ENCODE measurements around the gene LAMA2. TPM values are rescaled to one million over a fixed set of nuclear protein-coding genes. Genes with fewer than 3 reads are reported as not detected.

LAMA2 gene
- total RNA-seq, 1 donor: 9.4 TPM

GRCh38 chr6:128979071-128979470 is 96.1 kb downstream of the LAMA2 start:
- Histone ChIP-seq H3K9me3 (ENCODE audit: low read depth, low read length) (no peaks in the 10 kb centered on the region), H3K27me3 (ENCODE audit: insufficient read depth, low read length) (no peaks in the 10 kb centered on the region), H2AFZ (ENCODE audit: low read length) (no peak overlapping the region), H3K36me3 (ENCODE audit: insufficient read depth, low read length) (no peaks in the 10 kb centered on the region), H3K79me2 (ENCODE audit: insufficient read depth, low read length) (no peaks in the 10 kb centered on the region), H3K4me1 (ENCODE audit: insufficient read depth, low read length) (no peaks in the 10 kb centered on the region), H3K4me3 (ENCODE audit: insufficient read depth, low read length) (no peak overlapping the region), H3K27ac (ENCODE audit: low read depth, low read length) (no peak overlapping the region), H3K4me2 (ENCODE audit: insufficient read depth, low read length) (no peak overlapping the region), H4K20me1 (ENCODE audit: insufficient read depth, low read length) (no peaks in the 10 kb centered on the region)
- no peak for TF ChIP-seq CTCF (IDR thresholded peaks at IDR 0.05; ENCODE audit: extremely low read depth, low read depth, low read length)
- DNase-seq (ENCODE audit: insufficient read length, low spot score, missing footprints): no peak

GRCh38 chr6:128981716-128982115 is 98.8 kb downstream of the LAMA2 start:
- H2AFZ ChIP-seq (ENCODE audit: low read length): no peak overlapping the region
- no peaks in the 10 kb centered on the region for H3K36me3 ChIP-seq (ENCODE audit: insufficient read depth, low read length)
- no peak for DNase-seq (ENCODE audit: insufficient read length, low spot score, missing footprints)
- no peak overlapping the region for H3K27ac ChIP-seq (ENCODE audit: low read depth, low read length)
- no peaks in the 10 kb centered on the region for H4K20me1 ChIP-seq (ENCODE audit: insufficient read depth, low read length)
- H3K9me3 ChIP-seq (ENCODE audit: low read depth, low read length): no peaks in the 10 kb centered on the region
- no peak for TF ChIP-seq CTCF (IDR thresholded peaks at IDR 0.05; ENCODE audit: extremely low read depth, low read depth, low read length)
- no peaks in the 10 kb centered on the region for H3K27me3 ChIP-seq (ENCODE audit: insufficient read depth, low read length)
- H3K4me3 ChIP-seq (ENCODE audit: insufficient read depth, low read length): no peak overlapping the region
- no peak overlapping the region for H3K4me2 ChIP-seq (ENCODE audit: insufficient read depth, low read length)
- H3K79me2 ChIP-seq (ENCODE audit: insufficient read depth, low read length): no peaks in the 10 kb centered on the region
- no peaks in the 10 kb centered on the region for H3K4me1 ChIP-seq (ENCODE audit: insufficient read depth, low read length)

- H3K9me3 ChIP-seq (ENCODE audit: low read depth, low read length): no peaks in the 10 kb centered on the region
- no peaks in the 10 kb centered on the region for H3K36me3 ChIP-seq (ENCODE audit: insufficient read depth, low read length)
- H3K4me2 ChIP-seq (ENCODE audit: insufficient read depth, low read length): no peak overlapping the region
- no peak overlapping the region for H3K4me3 ChIP-seq (ENCODE audit: insufficient read depth, low read length)
- no peak overlapping the region for H3K27ac ChIP-seq (ENCODE audit: low read depth, low read length)
- H3K79me2 ChIP-seq (ENCODE audit: insufficient read depth, low read length): no peaks in the 10 kb centered on the region
- DNase-seq (ENCODE audit: insufficient read length, low spot score, missing footprints): no peak
- H2AFZ ChIP-seq (ENCODE audit: low read length): no peak overlapping the region
- H3K4me1 ChIP-seq (ENCODE audit: insufficient read depth, low read length): no peaks in the 10 kb centered on the region
- no peaks in the 10 kb centered on the region for H4K20me1 ChIP-seq (ENCODE audit: insufficient read depth, low read length)
- TF ChIP-seq CTCF (IDR thresholded peaks at IDR 0.05; ENCODE audit: extremely low read depth, low read depth, low read length): no peak
- H3K27me3 ChIP-seq (ENCODE audit: insufficient read depth, low read length): no peaks in the 10 kb centered on the region
Observed at GRCh38 chr6:128990360-128990759, 107.4 kb downstream of the LAMA2 start.

- no peaks in the 10 kb centered on the region for H3K27me3 ChIP-seq (ENCODE audit: insufficient read depth, low read length)
- H3K4me2 ChIP-seq (ENCODE audit: insufficient read depth, low read length): no peak overlapping the region
- TF ChIP-seq CTCF (IDR thresholded peaks at IDR 0.05; ENCODE audit: extremely low read depth, low read depth, low read length): no peak
- no peak overlapping the region for H3K27ac ChIP-seq (ENCODE audit: low read depth, low read length)
- no peak overlapping the region for H3K4me3 ChIP-seq (ENCODE audit: insufficient read depth, low read length)
- H4K20me1 ChIP-seq (ENCODE audit: insufficient read depth, low read length): no peaks in the 10 kb centered on the region
- no peaks in the 10 kb centered on the region for H3K9me3 ChIP-seq (ENCODE audit: low read depth, low read length)
- no peaks in the 10 kb centered on the region for H3K36me3 ChIP-seq (ENCODE audit: insufficient read depth, low read length)
- H3K4me1 ChIP-seq (ENCODE audit: insufficient read depth, low read length): no peaks in the 10 kb centered on the region
- DNase-seq (ENCODE audit: insufficient read length, low spot score, missing footprints): no peak
- no peak overlapping the region for H2AFZ ChIP-seq (ENCODE audit: low read length)
- no peaks in the 10 kb centered on the region for H3K79me2 ChIP-seq (ENCODE audit: insufficient read depth, low read length)
Observed at GRCh38 chr6:128990915-128991314, 108.0 kb downstream of the LAMA2 start.

Measured in osteoblast (primary cell).